GM06990 (cell line): Measurements from ENCODE around the gene RHOBTB1.

Experiments
- DNase-seq: peaks from one replicate; pipeline ENCODE4 v3.0.0-alpha.2; 2011; ENCODE audit not compliant: insufficient read length; ENCODE audit errors: extremely low read depth
- H3K27me3 ChIP-seq: replicated peaks from 2 replicates; pipeline ENCODE4 v1.6.0; 2011; ENCODE audit warnings: low read length; ENCODE audit not compliant: control insufficient read depth, insufficient read depth
- H3K36me3 ChIP-seq: 2 replicates; pipeline ENCODE4 v1.5.1; 2011; ENCODE audit warnings: low read length; ENCODE audit not compliant: control insufficient read depth, insufficient read depth
- H3K4me3 ChIP-seq: replicated peaks from 2 replicates; pipeline ENCODE4 v1.5.1; 2011; ENCODE audit warnings: low read depth, mild to moderate bottlenecking, control low read depth, low read length
- TF ChIP-seq, protein P1 (sequence below): IDR thresholded peaks from 2 replicates; pipeline ENCODE4 v1.5.1; 2011; ENCODE audit warnings: low read length, control low read depth, mild to moderate bottlenecking, inconsistent platforms; ENCODE audit not compliant: insufficient read depth, poor library complexity, severe bottlenecking

RHOBTB1 gene

DNA sequence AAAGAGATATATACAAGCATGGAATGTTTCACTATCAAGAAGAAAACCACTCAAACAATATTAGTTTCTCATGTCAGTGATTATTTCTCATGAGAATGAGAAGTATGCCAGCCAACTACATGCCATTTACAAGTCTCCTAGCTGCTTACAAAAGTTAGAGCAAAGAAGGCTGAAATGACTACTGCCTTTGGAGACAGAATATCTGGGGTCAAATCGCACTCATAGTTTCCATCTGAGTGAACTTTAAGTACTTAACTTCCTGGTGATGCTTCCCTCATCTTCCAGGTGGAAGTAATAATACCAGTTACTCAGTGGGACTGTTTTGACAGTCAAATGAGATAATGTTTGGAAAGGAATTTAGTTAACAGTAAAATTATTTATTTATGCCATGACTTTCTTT lies 42.0 kb upstream of the RHOBTB1 start:
- TF ChIP-seq, protein P1, sequence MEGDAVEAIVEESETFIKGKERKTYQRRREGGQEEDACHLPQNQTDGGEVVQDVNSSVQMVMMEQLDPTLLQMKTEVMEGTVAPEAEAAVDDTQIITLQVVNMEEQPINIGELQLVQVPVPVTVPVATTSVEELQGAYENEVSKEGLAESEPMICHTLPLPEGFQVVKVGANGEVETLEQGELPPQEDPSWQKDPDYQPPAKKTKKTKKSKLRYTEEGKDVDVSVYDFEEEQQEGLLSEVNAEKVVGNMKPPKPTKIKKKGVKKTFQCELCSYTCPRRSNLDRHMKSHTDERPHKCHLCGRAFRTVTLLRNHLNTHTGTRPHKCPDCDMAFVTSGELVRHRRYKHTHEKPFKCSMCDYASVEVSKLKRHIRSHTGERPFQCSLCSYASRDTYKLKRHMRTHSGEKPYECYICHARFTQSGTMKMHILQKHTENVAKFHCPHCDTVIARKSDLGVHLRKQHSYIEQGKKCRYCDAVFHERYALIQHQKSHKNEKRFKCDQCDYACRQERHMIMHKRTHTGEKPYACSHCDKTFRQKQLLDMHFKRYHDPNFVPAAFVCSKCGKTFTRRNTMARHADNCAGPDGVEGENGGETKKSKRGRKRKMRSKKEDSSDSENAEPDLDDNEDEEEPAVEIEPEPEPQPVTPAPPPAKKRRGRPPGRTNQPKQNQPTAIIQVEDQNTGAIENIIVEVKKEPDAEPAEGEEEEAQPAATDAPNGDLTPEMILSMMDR = no peak
- H3K27me3 ChIP-seq = no peaks in the 10 kb centered on the region
- no peak overlapping the region for H3K4me3 ChIP-seq
- H3K36me3 ChIP-seq = no peaks in the 10 kb centered on the region
- no peak for DNase-seq

DNA sequence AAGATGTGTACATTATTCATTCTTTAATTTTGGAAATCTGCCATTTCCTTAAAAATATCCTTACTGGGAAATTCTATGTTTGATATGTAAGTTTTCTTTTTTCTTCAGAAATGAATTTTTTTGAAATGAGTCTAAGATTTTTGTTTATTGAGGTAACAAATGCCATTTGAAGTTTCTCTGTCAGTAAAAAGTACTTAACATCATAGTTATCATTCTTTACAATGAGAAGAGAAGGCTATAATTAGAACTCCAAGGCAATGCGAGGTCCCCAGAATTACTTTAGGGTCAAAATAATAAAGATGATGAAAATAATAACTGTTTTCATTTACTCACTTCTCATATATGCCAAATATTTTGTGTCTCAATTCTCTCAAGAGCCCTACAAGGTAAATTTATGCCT lies 37.0 kb upstream of the RHOBTB1 start:
- no peaks in the 10 kb centered on the region for H3K27me3 ChIP-seq
- TF ChIP-seq, protein P1 = no peak
- DNase-seq = no peak
- H3K36me3 ChIP-seq = no peaks in the 10 kb centered on the region
- no peak overlapping the region for H3K4me3 ChIP-seq

DNA sequence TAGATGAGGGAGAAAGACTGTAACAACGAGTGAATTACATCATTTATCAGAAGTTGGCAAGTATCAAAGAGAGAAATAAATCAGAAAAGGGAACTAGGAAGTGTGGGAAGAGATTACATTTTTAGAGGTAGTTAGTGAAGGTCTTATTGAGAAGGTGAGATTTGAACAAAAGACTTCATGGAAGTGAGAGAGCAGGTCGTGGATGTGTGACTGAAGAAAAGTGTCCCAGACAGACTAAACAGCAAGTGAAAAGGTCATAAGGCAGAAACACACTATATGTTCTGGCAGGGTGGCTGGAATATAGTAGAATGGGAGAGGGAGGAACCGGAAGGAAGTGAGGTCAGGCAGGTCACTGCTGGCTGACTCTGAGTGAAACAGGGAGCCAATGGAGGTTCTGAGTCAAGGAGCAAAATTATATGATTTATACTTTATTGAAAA lies 35.7 kb upstream of the RHOBTB1 start:
- Histone ChIP-seq H3K36me3 (no peaks in the 10 kb centered on the region), H3K4me3 (no peak overlapping the region), H3K27me3 (no peaks in the 10 kb centered on the region)
- TF ChIP-seq, protein P1 = no peak
- no peak for DNase-seq

DNA sequence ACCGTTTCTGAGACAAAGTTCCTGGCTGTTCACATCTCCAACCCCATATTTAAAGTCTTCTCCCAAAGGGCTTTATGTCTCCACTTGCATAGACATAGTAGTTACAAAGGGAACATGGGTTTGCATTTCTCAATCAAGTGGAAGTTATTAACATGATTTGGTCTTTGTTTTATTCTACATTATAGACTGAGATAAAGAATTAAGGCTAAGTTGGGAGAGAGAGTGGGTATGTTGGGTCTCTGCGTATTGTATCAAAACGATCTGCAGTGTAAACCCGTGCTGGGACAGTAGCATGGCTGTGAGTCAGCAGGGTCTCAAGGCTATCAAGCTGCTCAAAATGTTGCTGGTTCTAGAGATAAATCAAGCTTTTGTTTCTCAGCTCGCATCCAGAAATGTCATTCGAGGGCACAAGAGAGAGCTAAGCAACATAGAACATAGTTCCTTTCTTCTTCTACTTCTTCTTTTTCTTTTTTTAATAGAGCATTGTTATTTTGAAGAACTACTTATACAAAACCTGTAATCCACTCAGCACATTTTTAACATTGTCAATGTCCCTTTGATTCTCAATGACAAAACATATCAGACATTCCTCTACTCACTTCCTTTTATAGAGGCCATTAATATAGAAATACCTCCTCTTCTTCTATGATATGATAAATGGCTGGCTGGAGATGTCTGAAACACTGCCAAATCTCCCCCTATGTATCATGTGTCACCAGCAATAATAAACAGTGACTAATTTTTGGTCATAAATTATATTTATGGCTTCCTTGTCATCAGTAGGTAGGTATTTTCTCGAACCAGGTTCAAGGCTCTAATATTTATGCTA lies 34.5 kb upstream of the RHOBTB1 start:
- no peak for DNase-seq
- TF ChIP-seq, protein P1 = no peak
- H3K27me3 ChIP-seq = no peaks in the 10 kb centered on the region
- no peaks in the 10 kb centered on the region for H3K36me3 ChIP-seq
- H3K4me3 ChIP-seq = no peak overlapping the region

DNA sequence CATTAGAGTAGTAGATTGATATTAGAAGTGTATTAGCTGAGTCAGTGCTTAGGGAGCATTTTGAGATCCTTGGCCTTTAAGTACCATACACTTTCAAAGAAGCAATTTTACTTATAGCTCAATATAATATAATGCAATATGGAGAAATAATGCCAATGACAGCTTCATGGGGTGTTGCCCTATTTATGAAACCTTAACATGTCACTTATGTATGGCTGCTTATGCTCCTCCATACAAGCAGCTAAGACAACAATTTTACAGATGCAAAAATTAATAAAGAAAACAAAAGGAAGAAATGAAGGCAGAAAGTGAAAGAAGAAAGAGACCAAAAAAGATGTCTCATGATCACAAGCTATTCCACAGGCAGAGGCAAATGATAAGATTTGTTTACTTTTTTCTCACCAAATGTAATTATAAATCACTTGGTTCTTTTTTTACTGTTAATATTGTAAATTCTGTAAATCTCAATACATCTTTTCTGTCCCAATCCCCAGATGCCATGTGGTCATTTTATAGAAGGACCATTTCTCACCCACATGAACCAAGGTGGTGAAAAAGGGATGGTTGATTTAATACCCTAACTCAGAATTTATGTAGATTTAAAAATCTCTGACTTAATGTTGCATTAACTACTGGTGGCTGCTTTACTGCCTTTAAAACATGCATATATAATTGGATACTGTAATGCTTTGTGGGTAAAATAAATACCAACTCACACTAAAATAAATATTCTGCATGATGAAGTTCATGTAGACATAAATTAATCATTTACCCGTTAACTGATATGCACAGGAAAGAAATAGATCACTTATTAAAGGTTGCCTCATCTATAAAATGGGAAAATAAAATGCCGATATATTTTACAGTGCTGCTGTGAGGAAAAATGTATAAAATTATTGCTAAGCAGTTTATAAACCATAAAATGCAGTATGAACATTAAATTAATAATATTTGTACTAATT lies 33.5 kb upstream of the RHOBTB1 start:
- Histone ChIP-seq H3K4me3 (no peak overlapping the region), H3K36me3 (no peaks in the 10 kb centered on the region), H3K27me3 (no peaks in the 10 kb centered on the region)
- DNase-seq = no peak
- TF ChIP-seq, protein P1 = no peak
